ENCODE results near the gene ANKRD12. TPM values are rescaled to one million over a fixed set of nuclear protein-coding genes. Genes with fewer than 3 reads are reported as not detected.

The ANKRD12 gene
- total RNA-seq, 2 experiments from 2014 or later: 62.5 to 68.4 TPM

DNA sequence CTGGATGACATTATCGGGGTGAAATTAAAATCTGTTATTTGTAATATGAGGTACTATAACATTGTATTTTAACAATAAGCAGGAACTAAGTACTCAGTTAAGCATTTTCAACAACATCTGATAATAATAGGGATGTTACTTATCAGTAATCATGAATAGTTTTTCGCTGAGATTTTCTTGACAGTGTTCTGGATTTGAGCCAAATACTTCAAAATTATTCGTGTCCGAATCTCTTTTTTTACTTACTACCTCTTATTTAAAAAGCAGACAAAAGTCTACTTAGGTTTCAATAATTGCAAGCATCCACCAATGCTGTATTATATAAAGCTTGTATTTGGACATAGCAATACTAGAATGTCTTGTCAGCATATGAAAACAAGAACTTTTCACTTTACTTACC lies 6.4 kb upstream of the ANKRD12 start:
- H3K4me1 Mint-ChIP-seq (ENCODE audit: low read depth): peaks cover 49% of the 10 kb centered on the region
- TF ChIP-seq, protein P1, sequence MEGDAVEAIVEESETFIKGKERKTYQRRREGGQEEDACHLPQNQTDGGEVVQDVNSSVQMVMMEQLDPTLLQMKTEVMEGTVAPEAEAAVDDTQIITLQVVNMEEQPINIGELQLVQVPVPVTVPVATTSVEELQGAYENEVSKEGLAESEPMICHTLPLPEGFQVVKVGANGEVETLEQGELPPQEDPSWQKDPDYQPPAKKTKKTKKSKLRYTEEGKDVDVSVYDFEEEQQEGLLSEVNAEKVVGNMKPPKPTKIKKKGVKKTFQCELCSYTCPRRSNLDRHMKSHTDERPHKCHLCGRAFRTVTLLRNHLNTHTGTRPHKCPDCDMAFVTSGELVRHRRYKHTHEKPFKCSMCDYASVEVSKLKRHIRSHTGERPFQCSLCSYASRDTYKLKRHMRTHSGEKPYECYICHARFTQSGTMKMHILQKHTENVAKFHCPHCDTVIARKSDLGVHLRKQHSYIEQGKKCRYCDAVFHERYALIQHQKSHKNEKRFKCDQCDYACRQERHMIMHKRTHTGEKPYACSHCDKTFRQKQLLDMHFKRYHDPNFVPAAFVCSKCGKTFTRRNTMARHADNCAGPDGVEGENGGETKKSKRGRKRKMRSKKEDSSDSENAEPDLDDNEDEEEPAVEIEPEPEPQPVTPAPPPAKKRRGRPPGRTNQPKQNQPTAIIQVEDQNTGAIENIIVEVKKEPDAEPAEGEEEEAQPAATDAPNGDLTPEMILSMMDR (IDR thresholded peaks at IDR 0.05): no peak
- H3K27me3 Mint-ChIP-seq: no peaks in the 10 kb centered on the region
- intact Hi-C loops (cut with micrococcal nuclease): no loop called here
- H3K36me3 Mint-ChIP-seq (ENCODE audit: low read depth): peaks cover 66% of the 10 kb centered on the region
- H3K9me3 Mint-ChIP-seq: no peaks in the 10 kb centered on the region
- DNase-seq (no peak), ATAC-seq (no peak)
- no peak overlapping the region for H3K4me3 Mint-ChIP-seq
- H3K27ac Mint-ChIP-seq: peak overlapping the region; percentile 47
- POLR2A ChIA-PET: interaction anchor here (1.0 to 1.1 kb wide), 2 partner anchors 9 to 34 kb away, joined by 3 read pairs; no protein-coding TSS in a partner anchor
- CTCF ChIA-PET: interaction anchor here (1.4 kb wide), 1 partner anchor 18 kb away, joined by 3 read pairs; no protein-coding TSS in a partner anchor

DNA sequence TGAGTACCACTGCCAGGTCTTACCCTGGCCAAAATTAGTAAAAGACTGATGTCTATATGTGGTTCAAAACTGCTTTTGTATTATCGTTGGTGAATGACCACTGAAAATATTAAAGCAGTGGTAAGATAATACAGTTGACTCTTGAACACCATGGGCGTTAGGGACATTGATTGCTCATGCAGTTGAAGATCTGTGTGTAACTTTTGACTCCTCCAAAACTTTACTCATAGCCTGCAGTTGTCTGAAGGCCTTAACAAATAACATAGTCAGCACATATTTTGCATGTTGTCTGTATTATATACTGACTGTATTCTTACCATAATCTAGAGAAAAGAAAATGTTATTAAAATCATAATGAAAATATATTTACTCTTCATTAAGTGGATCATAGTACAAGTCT lies 5.8 kb upstream of the ANKRD12 start:
- ATAC-seq (no peak), DNase-seq (no peak)
- intact Hi-C loops (cut with micrococcal nuclease): no loop called here
- TF ChIP-seq, protein P1 (IDR thresholded peaks at IDR 0.05): no peak
- Mint-ChIP-seq H3K4me1 (ENCODE audit: low read depth) (peaks cover 44% of the 10 kb centered on the region), H3K9me3 (no peaks in the 10 kb centered on the region), H3K36me3 (ENCODE audit: low read depth) (peaks cover 65% of the 10 kb centered on the region), H3K4me3 (no peak overlapping the region), H3K27ac (peak overlapping the region; percentile 56), H3K27me3 (no peaks in the 10 kb centered on the region)
- POLR2A ChIA-PET: interaction anchor here (13.6 kb wide), 1 partner anchor 15 kb away, joined by 278 read pairs; no protein-coding TSS in a partner anchor
- CTCF ChIA-PET: no interaction called here

DNA sequence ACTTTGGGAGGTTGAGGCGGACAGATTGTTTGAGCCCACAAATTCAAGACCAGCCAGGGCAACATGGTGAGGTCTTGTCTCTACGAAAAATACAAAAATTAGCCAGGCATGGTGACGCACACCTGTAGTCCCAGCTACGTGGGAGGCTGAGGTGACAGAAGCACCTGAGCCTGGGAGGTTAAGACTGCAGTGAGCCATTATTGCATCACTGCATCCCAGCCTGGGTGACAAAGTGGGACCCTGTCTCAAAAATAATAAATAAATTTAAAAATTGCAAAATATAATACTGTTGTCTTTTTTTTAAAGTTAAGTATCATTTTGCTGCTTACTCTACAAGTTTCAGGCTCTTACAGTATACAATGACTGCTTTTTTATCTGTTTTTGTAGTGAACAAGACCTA lies 4.0 kb upstream of the ANKRD12 start:
- peaks cover 41% of the 10 kb centered on the region for H3K4me1 Mint-ChIP-seq (ENCODE audit: low read depth)
- no peaks in the 10 kb centered on the region for H3K9me3 Mint-ChIP-seq
- H3K36me3 Mint-ChIP-seq (ENCODE audit: low read depth): peaks cover 57% of the 10 kb centered on the region
- ChIA-PET POLR2A (interaction anchor here (1.4 to 13.6 kb wide), 2 partner anchors 17 to 27 kb away, joined by 5 to 278 read pairs; no protein-coding TSS in a partner anchor), CTCF (no interaction called here)
- intact Hi-C loops (cut with micrococcal nuclease): no loop called here
- no peaks in the 10 kb centered on the region for H3K27me3 Mint-ChIP-seq
- DNase-seq (no peak), ATAC-seq (no peak)
- TF ChIP-seq, protein P1 (IDR thresholded peaks at IDR 0.05): no peak
- peak overlapping the region; percentile 38 for H3K27ac Mint-ChIP-seq
- H3K4me3 Mint-ChIP-seq: no peak overlapping the region

DNA sequence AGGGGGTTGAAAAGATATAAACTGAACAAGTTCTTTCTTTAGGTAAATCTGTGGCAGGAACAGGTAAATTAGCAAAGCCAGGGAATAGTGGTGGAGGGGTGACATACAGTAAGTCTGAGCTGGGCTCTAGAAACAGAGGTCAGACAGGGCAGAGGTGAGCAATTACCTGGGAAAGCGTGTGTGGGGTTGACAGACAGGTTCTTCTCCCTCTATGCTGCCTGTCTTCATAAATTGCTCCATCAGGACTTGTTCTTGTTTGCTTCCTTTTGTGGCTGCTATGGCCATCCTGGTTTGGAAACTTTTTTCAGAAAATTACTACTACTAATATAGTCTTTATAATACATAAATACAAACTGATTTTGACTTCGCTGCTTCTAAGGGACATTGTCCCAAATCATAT lies 3.4 kb upstream of the ANKRD12 start:
- no peak for DNase-seq
- peak overlapping the region; percentile 44 for H3K27ac Mint-ChIP-seq
- TF ChIP-seq, protein P1 (IDR thresholded peaks at IDR 0.05): no peak
- no peaks in the 10 kb centered on the region for H3K27me3 Mint-ChIP-seq
- POLR2A ChIA-PET: interaction anchor here (1.1 to 13.6 kb wide), 3 partner anchors 8 to 30 kb away, joined by 3 to 278 read pairs (median 155); partner anchors contain the start of gene NDUFV2
- intact Hi-C loops (cut with micrococcal nuclease): no loop called here
- peaks cover 55% of the 10 kb centered on the region for H3K36me3 Mint-ChIP-seq (ENCODE audit: low read depth)
- no peak overlapping the region for H3K4me3 Mint-ChIP-seq
- CTCF ChIA-PET: no interaction called here
- no peaks in the 10 kb centered on the region for H3K9me3 Mint-ChIP-seq
- H3K4me1 Mint-ChIP-seq (ENCODE audit: low read depth): peaks cover 39% of the 10 kb centered on the region
- ATAC-seq: no peak

DNA sequence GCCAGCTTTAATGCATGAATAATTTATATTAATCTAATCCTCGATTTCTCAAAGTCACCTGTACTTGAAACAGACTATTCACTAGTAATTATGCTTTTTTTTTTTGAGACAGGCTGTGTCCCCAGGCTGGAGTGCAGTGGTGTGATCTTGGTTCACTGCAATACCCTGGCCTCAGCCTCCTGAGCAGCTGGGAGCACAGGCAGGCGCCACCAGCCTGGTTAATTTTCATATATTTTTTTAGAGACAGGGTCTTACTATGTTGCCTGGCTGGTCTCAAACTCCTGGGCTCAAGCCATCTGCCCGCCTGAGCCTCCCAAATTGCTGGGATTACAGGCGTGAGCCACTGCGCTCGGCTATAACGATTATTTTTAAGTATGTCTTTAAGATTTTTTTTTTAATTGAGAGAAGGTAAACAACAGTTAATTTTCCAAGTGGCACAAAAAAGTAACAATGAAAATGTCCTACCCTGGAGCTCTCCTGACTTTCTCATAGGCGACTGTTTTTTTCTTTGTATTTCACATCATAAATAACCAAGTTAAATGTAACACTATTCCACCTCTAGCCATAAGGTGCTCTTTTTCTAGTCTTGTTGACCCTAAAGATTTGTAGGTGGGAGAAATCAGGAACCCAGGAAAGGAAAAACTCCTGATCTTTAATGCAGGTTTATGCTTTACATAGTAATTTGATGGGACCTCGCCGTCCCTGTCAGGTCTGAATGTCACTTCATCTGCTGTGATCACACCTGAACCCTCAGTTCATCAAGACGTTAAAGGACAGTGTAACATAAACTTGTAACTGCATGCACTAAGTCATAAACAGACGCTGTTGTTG lies 1.3 kb upstream of the ANKRD12 start:
- DNase-seq (no peak), ATAC-seq (no peak)
- peak overlapping the region; percentile 99 for H3K27ac Mint-ChIP-seq
- peak overlapping the region; percentile 97 for H3K4me3 Mint-ChIP-seq
- H3K27me3 Mint-ChIP-seq: no peaks in the 10 kb centered on the region
- CTCF ChIA-PET: interaction anchor here (0.8 to 2.8 kb wide), 6 partner anchors 10 to 64 kb away, joined by 3 to 7 read pairs (median 4); no protein-coding TSS in a partner anchor
- intact Hi-C loops (cut with micrococcal nuclease): loop anchor here (5.0 kb wide), 2 partner anchors 33 to 53 kb away; partner anchors contain the start of gene NDUFV2
- H3K9me3 Mint-ChIP-seq: no peaks in the 10 kb centered on the region
- TF ChIP-seq, protein P1 (IDR thresholded peaks at IDR 0.05): no peak
- POLR2A ChIA-PET: interaction anchor here (0.7 to 13.6 kb wide), 17 partner anchors 9 to 64 kb away, joined by 3 to 278 read pairs (median 7); partner anchors contain the start of gene NDUFV2
- H3K36me3 Mint-ChIP-seq (ENCODE audit: low read depth): peaks cover 54% of the 10 kb centered on the region
- peaks cover 42% of the 10 kb centered on the region for H3K4me1 Mint-ChIP-seq (ENCODE audit: low read depth)
